AG04450 (cell line): ENCODE measurements around the gene PPME1. TPM values are rescaled to one million over a fixed set of nuclear protein-coding genes. Genes with fewer than 3 reads are reported as not detected.

Experiments used
- CTCF ChIA-PET: fragments of 300-600, 350-600 bp; formaldehyde crosslinking; extraction: SDS; loops from one replicate; lab custom pipeline; 2022; ENCODE audit warnings: antibody characterized with exemption, inconsistent platforms; lab: Charles Lee
- POLR2A ChIA-PET: fragments of 350-600 bp; formaldehyde crosslinking; extraction: SDS; loops from one replicate; lab custom pipeline; 2021; ENCODE audit warnings: antibody characterized with exemption, inconsistent platforms; lab: Yijun Ruan, JAX
- DNase-seq: peaks from one replicate; pipeline ENCODE4 v3.0.0-alpha.2; 2011; ENCODE audit warnings: low read depth, low spot score
- H3K27ac ChIP-seq: one replicate; pipeline ENCODE4 v1.5.1; 2012; ENCODE audit warnings: low read depth, low read length, control low read depth
- H3K27me3 ChIP-seq: one replicate; pipeline ENCODE4 v1.6.0; 2012; ENCODE audit warnings: low read length; ENCODE audit not compliant: control insufficient read depth, insufficient read depth
- H3K4me3 ChIP-seq: 2 replicates; pipeline ENCODE4 v1.5.1; 2011; ENCODE audit warnings: mild to moderate bottlenecking, low read depth, low read length, control low read depth
- H3K9me3 ChIP-seq: 2 replicates; pipeline ENCODE4 v1.5.1; 2012; ENCODE audit warnings: low read length; ENCODE audit not compliant: control insufficient read depth, insufficient read depth
- CTCF ChIP-seq: IDR thresholded peaks from 2 replicates; pipeline ENCODE4 v1.5.1; 2011; ENCODE audit warnings: low read depth, low read length, control low read depth, inconsistent platforms
- polyA plus RNA-seq: library from polyadenylated mRNA; depleted of rRNA; stranded (reverse); fragments of >200 nt; gene quantifications from 2 replicates; pipeline ENCODE4 v1.2.3, GENCODE V29; 2011

Gene PPME1
- polyA plus RNA-seq, 1 experiment = 59.6 TPM

DNA sequence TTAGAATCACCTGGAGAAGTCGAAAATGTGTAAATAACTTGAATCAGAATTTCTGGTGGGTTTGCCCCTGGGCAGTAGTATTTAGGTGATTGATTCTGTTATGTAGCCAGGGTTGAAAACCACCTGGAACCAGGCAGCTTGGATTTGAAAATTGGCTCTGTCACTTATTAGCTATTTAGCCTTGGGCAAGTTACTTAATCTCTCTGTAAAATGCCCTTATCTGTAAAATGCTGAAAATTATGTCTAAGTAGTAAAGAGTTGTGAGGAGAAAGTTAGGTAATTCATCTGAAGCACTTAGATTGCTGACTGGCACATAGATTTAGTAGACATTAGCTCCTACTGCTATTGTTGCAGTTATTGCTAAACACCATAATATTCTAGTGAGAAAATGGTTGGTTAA is 49.3 kb downstream of the PPME1 start:
- Histone ChIP-seq H3K4me3 (no peak overlapping the region), H3K9me3 (no peaks in the 10 kb centered on the region), H3K27me3 (no peaks in the 10 kb centered on the region), H3K27ac (no peak overlapping the region)
- ChIA-PET POLR2A (interaction anchor here (1.2 kb wide), 1 partner anchor 49 kb away, joined by 4 read pairs; the partner anchor contains the start of genes C2CD3 and PPME1), CTCF (no interaction called here)
- TF ChIP-seq CTCF = no peak
- DNase-seq = no peak

- no peak overlapping the region for H3K27ac ChIP-seq
- POLR2A ChIA-PET = no interaction called here
- no peaks in the 10 kb centered on the region for H3K27me3 ChIP-seq
- H3K4me3 ChIP-seq = no peak overlapping the region
- DNase-seq = no peak
- CTCF ChIA-PET = interaction anchor here (1.0 kb wide), 1 partner anchor 99 kb away, joined by 3 read pairs; no protein-coding TSS in a partner anchor
- no peak for TF ChIP-seq CTCF
- no peaks in the 10 kb centered on the region for H3K9me3 ChIP-seq
Measured at GRCh38 chr11:74221816-74222215, 50.7 kb downstream of the PPME1 start.

DNA sequence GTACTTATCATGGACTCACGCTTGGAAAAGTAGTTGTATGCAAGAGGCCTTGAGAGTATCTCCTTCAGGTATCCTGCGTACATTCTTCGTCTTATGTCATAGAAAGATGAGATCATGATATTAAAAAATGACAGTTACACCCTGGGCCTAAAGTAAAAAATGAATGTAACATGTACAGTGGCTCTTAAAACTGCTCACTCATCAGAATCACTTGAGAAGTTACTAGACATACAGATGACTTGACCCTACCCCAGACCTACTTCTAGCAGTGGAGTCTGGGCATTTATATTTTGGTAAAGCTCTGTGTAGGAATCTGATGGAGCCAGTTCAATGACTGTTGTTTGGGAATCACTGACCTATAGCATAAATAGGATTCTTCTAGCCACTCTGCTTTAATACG is 54.5 kb downstream of the PPME1 start:
- H3K27me3 ChIP-seq = no peaks in the 10 kb centered on the region
- ChIA-PET POLR2A (no interaction called here), CTCF (no interaction called here)
- no peak overlapping the region for H3K4me3 ChIP-seq
- no peak overlapping the region for H3K27ac ChIP-seq
- no peaks in the 10 kb centered on the region for H3K9me3 ChIP-seq
- no peak for TF ChIP-seq CTCF
- DNase-seq = no peak

GRCh38 chr11:74226907-74227306 is 55.8 kb downstream of the PPME1 start:
- Histone ChIP-seq H3K4me3 (no peak overlapping the region), H3K9me3 (no peaks in the 10 kb centered on the region), H3K27me3 (no peaks in the 10 kb centered on the region), H3K27ac (no peak overlapping the region)
- DNase-seq = no peak
- no peak for TF ChIP-seq CTCF
- ChIA-PET CTCF (interaction anchor here (1.3 kb wide), 1 partner anchor 29 kb away, joined by 6 read pairs; no protein-coding TSS in a partner anchor), POLR2A (no interaction called here)

DNA sequence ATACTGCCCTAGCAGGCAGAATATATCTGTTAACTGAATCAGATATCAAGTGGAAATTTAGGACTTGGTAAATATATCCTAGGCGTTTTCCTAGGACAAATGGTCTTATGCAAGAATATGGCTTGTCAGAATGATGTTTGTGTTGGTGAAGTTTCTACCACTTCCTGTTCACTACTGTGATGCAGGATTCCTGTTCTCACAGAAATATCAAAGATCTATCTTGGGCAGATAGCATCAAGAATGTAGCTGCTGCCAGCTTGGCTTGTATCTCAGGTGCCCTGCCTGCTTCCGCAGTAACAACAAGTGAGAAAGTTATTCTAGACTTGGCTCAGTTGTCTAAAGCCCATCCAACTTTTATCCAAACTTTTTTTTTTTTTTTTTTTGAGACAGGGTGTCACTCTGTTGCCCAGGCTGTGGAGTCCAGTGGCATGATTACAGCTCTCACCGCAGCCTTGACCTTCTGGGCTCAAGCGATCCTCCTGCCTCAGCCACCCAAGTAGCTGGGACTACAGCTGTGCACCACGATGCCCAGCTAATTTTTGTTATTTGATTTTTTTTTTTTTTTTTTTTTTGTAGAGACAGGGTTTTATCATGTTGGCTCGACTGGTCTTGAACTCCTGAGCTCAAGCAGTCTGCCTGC is 61.3 kb downstream of the PPME1 start:
- CTCF ChIA-PET = no interaction called here
- H3K27me3 ChIP-seq = no peaks in the 10 kb centered on the region
- POLR2A ChIA-PET = no interaction called here
- no peak for TF ChIP-seq CTCF
- no peak overlapping the region for H3K4me3 ChIP-seq
- DNase-seq = no peak
- no peaks in the 10 kb centered on the region for H3K9me3 ChIP-seq
- no peak overlapping the region for H3K27ac ChIP-seq
